GM18909 (cell line): ENCODE measurements around the gene NARS2.
"Not testable (repeated sequence)": the region's sequence is repeated elsewhere in the genome, so short reads cannot be mapped to it uniquely, and the experiment has no call there.

Experiments used
- ATAC-seq: cut with Tn5 transposase; IDR thresholded peaks from one replicate; pipeline ENCODE4 v1.9.1; 2021; ENCODE audit warnings: mild to moderate bottlenecking; ENCODE audit not compliant: unreplicated experiment, poor library complexity

NARS2 gene

DNA sequence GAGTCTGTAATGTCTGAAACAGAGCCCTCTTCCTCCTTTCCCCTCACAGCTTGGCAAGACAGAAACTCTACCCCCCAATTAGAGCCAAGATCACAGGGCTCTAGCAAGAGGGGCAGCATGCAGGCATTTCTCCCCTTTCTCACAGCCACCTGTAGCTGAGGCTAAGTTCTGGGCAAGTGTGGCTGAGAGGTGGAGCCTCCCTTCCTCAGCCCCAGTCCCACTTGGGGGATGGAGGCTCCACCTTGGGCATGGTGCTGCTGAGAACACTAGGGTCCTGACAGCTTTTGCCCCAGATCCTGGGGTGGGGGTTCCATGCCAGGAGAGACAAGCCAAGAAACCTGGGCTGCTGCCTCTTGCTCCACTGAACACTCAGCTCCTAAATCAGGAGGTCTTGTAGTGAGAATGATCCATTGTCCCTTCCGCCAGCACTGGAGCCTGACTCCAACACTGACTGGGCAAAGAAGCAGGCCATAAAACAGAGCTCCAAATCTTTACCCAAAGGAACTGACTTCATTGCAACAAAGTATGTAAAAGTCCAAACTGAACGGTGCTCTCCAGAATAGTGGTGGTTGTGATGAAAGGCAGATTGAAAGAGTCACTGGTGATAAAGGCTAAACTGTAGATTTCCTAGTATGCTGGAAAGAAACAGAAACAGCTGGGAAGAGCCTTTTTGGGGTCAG lies 25.6 kb downstream of the NARS2 start:
- ATAC-seq: no peak

DNA sequence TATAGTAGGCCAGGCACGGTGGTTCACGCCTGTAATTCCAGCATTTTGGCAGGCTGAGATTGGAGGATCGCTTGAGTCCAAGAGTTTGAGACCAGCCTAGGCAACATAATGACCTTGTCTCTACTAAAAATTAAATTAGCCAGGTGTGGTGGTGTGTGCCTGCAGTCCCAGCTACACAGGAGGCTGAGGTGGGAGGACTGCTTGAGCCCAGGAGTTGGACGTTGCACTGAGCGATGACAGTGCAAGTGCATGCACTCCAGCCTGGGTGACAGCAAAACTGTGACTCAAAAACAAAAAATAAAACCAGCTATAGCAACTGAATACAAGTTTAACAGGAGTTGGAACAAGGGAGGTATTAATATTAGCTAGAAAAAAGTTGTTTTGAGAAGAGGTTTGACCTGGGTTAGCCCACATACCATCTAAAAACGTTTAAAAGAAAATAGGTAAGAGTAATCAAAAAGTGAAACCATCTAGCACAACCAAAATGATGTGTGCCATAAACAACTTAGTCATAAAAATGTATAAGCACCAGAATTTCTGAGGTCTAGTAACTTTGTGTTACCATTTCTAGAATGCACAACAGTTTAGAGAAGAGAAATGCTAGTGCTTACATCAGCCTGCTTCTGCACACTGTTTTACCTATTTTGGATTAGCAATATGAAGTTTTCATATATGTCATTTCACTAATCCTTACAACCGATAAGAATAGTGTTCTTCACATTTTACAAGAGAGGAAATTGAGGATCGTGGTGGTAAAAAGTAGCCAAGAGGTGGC lies 26.5 kb downstream of the NARS2 start:
- ATAC-seq: no peak

DNA sequence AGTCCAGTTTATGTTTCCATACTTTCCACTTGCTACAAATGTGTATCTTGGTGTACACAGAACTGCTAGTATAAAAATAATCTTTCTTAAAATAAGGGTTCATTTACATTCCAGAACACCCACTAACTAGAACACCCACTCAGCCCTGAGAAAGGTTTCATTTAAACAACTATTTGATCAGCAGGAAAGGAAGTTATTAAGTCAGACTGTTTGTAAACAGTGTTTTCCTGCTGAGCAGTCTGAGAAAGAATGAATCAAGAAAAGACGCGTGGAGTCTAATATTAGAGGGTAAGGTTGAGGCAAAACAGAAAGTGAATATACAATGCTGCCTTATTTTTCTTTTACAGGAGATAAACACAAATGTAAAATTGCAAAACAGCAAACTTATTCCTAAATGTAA lies 32.7 kb downstream of the NARS2 start:
- ATAC-seq: no peak

- ATAC-seq: no peak
Observed at GRCh38 chr11:78541537-78541936, 33.1 kb downstream of the NARS2 start.

GRCh38 chr11:78540256-78540655 lies 34.4 kb downstream of the NARS2 start:
- ATAC-seq: no peak

DNA sequence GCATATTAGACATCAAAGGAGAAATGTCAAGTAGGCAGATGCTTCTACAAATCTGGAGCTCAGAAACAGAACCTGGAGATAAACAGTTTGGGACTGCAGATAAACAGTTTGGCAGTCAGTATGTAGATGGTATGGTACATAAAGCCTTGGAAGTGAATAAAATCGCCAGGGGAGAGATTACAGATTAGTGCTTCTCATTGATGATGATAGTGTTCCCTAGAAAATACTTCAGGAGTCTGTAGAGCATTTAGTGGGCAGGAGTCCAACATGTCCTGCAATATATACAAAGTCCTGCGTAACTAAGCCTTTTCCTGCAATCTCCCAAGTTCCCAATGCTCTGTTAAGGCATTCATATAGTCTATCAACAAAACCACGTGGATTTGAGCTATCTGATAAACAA lies 35.2 kb downstream of the NARS2 start:
- ATAC-seq: no peak

DNA sequence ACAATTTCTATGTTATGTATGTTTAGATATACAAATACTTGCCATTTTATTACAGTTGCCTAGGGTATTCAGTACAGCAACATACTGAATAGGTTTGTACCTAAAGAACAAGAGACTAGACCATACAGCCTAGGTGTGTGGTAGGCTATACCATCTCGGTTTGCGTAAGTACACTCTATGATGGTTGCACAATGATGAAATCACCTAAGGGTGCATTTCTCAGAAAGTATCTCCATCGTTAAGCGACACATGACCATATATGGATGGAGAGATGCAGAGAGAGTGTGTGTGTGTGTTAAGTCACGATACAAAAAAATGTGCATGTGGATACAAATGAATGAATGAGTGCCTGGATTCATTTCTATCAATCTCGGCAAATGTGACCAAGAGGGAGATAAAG lies 37.7 kb downstream of the NARS2 start:
- no peak for ATAC-seq

- ATAC-seq: no peak
Observed at GRCh38 chr11:78535920-78536319, 38.7 kb downstream of the NARS2 start.

DNA sequence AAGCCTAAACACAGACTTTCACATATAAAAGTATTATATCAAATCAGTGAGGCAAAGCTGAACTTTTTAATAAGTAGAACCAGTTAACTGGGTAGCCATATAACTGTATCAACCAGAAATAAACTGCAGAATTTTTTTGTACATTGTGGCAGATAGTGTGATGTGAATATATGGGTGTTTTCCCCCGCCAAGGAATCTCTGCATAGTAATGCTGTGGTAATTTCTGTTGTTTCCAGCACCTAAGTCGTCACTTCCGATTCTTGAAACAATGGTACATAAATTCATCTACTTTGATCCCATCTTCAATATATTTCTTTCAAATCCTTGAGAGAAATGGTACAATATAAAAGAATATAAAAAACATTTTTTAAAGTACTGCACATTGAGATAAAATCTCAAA lies 39.6 kb downstream of the NARS2 start:
- ATAC-seq: no peak

DNA sequence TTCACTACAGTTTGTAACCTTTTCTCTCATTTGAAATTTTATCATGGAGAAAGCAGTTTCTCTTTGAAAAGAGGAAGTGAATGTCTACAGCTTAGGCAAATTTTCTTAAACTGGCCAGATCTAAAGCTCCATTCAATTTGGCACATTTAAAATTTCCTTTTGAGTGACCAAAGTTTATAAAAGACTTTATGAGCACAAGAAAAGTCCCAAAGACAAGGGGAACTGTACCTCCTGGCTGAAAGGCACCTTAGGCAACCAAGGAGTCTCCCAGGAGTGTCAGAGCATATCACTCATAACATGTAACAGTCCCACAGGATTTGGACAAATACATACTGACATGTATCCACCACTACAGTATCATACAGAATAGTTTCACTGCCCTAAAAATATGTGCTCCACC lies 41.3 kb downstream of the NARS2 start:
- peak; percentile 74 for ATAC-seq

DNA sequence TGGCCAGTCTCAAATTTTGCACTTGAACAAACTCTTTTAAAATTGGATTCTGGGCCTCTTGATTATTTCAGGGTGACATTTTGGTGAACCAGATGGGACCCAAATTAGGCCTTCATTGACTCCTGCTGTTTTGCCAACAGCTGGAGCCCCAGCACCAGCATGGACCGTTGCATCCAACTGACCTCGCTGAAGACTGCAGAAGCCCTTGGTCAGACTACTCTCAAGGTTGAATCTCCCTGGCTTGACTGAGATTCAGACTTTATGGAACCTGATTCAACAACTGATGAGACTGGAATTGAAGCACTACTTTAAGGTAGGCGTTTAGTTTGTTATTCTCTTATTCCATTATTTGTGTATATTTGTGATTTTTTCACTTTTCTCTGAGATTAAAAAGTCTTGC lies 41.7 kb downstream of the NARS2 start:
- ATAC-seq: peak; percentile 49

DNA sequence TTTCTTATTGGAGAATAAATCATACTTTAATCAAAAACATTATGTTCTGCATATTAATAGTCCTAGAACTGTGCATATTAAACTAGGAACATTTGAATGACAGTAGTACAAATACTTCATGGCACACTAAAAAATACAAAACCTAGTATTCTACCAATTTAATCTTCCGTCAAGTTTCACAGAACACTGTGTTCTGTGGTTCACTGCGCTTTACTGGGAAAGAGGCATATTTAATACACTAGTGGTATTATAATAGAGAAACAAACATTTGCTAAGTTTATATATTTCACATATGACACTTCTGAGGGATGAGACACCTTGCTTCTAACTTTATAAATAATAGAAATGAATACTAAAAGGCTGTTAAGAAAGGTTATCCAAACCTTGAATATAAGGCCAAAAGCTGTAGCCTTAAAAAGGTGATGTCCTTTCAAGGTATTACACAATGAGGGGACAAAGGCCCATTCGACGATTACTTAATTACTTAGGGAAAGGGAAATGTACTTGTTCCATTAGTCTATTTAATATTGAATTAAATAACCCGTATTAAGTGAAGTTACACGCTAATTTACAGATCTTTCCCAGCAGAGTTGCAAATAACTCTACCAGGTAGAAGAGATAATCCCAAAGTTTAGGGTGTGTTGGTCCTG lies 48.0 kb downstream of the NARS2 start:
- ATAC-seq: no peak

DNA sequence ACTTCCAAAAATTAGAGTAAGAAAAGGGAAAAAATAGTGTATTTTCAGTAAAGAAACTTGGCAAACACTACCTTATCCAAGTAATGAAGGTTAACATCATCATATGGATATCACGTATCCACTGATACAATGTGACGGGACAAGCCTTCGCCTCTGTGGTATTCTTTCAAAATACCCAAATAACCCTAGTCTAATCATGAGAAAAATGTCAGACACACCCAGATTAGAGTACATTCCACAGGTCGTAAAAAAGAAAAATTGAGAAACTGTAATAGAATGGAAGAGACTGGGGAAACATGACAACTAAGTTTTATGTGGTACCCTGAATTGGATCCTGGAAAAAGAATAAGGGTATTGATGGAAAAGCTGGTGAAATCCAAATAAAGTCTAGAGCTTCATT lies 48.9 kb downstream of the NARS2 start:
- ATAC-seq: no peak

DNA sequence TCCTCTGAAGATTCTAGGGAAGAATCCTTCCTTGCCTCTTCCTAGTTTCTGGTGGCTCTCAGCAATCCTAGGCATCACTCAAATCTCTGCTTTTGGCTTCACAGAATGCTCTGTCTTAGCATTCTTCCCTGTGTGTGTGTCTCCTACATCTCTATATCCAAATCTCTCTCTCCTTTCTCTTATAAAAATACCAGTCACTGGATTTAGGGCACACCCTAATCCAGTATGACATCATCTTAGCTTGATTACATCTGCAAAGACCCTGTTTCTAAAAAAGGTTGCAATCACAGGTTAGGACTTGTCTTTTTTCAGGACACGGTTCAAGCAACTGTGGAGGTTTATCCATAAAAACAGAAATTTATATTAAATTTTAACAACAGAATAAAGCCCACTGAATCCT lies 54.4 kb downstream of the NARS2 start:
- no peak for ATAC-seq

GRCh38 chr11:78516281-78516680 lies 58.4 kb downstream of the NARS2 start:
- no peak for ATAC-seq

DNA sequence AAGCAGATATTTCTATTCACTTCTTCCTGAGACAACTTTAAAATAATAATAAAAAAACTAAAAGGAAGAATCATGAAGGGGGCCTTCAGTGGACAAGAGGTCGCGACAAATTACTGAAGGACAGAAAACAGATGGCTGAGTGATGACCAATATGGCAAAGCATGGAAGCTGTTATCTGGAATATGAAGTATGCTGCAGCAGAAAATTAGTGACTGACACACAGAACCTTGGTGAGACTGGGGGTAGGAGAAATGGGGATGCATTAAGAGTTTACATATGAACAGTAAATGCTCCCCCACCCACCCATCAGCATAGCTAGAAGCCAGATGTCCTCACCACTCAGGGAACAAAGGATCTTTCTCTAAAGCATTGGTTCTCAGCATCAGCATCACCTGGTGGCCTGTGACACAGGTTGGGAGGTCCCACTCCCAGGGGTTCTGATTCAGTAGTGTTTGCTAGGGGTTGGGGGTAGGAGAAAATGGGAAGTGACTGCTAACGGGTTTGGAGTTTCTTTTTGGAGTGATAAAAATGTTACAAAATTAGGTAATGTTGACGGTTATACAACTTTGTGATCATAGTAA lies 59.7 kb downstream of the NARS2 start:
- ATAC-seq: no peak

DNA sequence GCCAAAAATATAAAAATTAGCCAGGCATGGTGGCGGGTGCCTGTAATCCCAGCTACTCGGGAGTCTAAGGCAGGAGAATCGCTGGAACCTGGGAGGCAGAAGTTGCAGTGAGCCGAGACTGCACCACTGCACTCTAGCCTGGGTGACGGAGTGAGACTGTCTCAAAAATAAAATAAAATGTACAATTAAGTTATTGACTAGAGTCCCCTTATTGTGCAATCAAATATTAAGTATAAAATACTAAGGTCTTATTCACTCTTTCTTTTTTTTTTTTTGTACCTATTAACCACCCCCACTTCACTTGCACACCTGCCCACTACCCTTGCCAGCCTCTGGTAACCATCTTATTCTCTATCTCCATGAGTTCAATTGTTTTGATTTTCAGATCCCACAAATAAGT lies 61.6 kb downstream of the NARS2 start:
- ATAC-seq: not testable (repeated sequence)

DNA sequence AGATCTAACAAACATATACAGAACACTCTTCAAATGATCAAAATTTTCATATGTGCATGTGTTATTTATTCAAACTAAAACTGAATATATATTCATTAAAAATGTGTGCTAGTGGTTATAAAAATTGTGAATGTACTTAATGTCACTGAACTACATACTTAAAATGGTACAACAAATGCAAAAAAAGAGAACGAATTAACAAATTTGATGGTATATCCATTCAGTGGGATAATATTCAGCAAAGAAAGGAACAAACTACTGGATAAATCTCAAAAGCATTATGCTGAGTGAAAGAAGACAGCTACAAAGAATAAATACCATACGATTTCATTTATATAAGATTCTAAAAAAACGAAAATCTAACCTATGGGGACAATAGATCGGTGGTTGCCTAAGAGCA lies 64.1 kb downstream of the NARS2 start:
- no peak for ATAC-seq

DNA sequence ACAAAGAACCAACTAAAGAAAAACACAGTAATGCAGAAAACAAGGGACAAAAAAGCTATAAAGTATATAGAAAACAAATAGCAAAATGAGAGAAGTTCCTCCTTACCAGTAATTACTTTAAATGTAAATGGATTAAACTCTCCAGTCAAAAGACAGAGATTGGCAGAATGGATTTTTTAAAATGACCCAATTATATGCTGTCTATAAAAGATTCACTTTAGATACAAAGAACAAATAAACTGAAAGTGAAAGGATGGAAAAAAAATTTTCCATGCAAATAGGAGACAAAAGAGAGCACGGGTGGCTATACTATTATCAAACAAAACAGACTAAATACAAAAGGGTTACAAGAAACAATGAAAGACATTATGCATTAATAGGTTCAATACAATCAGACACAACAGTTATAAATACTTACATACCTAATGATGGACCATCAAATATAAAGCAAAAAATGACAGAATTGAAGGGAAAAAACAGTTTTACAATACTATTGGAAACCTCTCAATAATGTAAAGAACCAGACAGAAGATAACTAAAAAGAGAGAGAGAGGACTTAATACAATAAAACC lies 64.6 kb downstream of the NARS2 start:
- no peak for ATAC-seq

- no peak for ATAC-seq
Observed at GRCh38 chr11:78504708-78505107, 70.0 kb downstream of the NARS2 start.

- no peak for ATAC-seq
Observed at GRCh38 chr11:78504181-78504580, 70.5 kb downstream of the NARS2 start.
